ENCODE measurements around the gene CASR. TPM values are rescaled to one million over a fixed set of nuclear protein-coding genes. Genes with fewer than 3 reads are reported as not detected.

CASR gene
- total RNA-seq, 2 donors from 2014 or later: 1.2 TPM; not detected in 1

- DNase-seq (ENCODE audit: low spot score): no peak
- Histone ChIP-seq H3K27me3 (replicated peaks; ENCODE audit: insufficient read depth) (peaks cover 11% of the 10 kb centered on the region), H3K4me1 (replicated peaks) (no peaks in the 10 kb centered on the region), H3K4me3 (no peak overlapping the region), H3K27ac (no peak overlapping the region), H3K9me3 (no peaks in the 10 kb centered on the region), H3K36me3 (no peaks in the 10 kb centered on the region)
- intact Hi-C loops (cut with DNase I): no loop called here
- TF ChIP-seq POLR2AphosphoS5 (IDR thresholded peaks at IDR 0.05) (no peak), POLR2A (IDR thresholded peaks at IDR 0.05) (no peak), CTCF (IDR thresholded peaks at IDR 0.05) (no peak)
- 3% methylated on average over 63 of the region's 64 CpGs for WGBS
Measured at GRCh38 chr3:122183893-122184590, 574 bp downstream of the CASR start.

GRCh38 chr3:122184591-122184929 is 1.1 kb downstream of the CASR start:
- Histone ChIP-seq H3K27ac (no peak overlapping the region), H3K4me3 (no peak overlapping the region), H3K9me3 (no peaks in the 10 kb centered on the region), H3K27me3 (replicated peaks; ENCODE audit: insufficient read depth) (peaks cover 11% of the 10 kb centered on the region), H3K36me3 (no peaks in the 10 kb centered on the region), H3K4me1 (replicated peaks) (no peaks in the 10 kb centered on the region)
- DNase-seq (ENCODE audit: low spot score): no peak
- 22% methylated on average over 19 of the region's 19 CpGs for WGBS
- TF ChIP-seq POLR2AphosphoS5 (IDR thresholded peaks at IDR 0.05): no peak
- TF ChIP-seq POLR2A (IDR thresholded peaks at IDR 0.05): no peak
- no peak for TF ChIP-seq CTCF (IDR thresholded peaks at IDR 0.05)
- intact Hi-C loops (cut with DNase I): no loop called here

- H3K4me1 ChIP-seq (replicated peaks): no peaks in the 10 kb centered on the region
- peaks cover 11% of the 10 kb centered on the region for H3K27me3 ChIP-seq (replicated peaks; ENCODE audit: insufficient read depth)
- WGBS: 27% methylated on average over 2 of the region's 2 CpGs
- TF ChIP-seq POLR2A (IDR thresholded peaks at IDR 0.05) (no peak), POLR2AphosphoS5 (IDR thresholded peaks at IDR 0.05) (no peak), CTCF (IDR thresholded peaks at IDR 0.05) (no peak)
- DNase-seq (ENCODE audit: low spot score): no peak
- intact Hi-C loops (cut with DNase I): no loop called here
- H3K27ac ChIP-seq: no peak overlapping the region
- H3K4me3 ChIP-seq: no peak overlapping the region
- no peaks in the 10 kb centered on the region for H3K36me3 ChIP-seq
- H3K9me3 ChIP-seq: no peaks in the 10 kb centered on the region
Measured at GRCh38 chr3:122186372-122186771, 2.9 kb downstream of the CASR start.

- DNase-seq (ENCODE audit: low spot score): no peak
- H3K4me3 ChIP-seq: no peak overlapping the region
- H3K27ac ChIP-seq: no peak overlapping the region
- no peaks in the 10 kb centered on the region for H3K9me3 ChIP-seq
- intact Hi-C loops (cut with DNase I): no loop called here
- peaks cover 8% of the 10 kb centered on the region for H3K27me3 ChIP-seq (replicated peaks; ENCODE audit: insufficient read depth)
- WGBS: 51% methylated on average over 1 of the region's 1 CpG
- TF ChIP-seq POLR2AphosphoS5 (IDR thresholded peaks at IDR 0.05): no peak
- no peak for TF ChIP-seq POLR2A (IDR thresholded peaks at IDR 0.05)
- no peak for TF ChIP-seq CTCF (IDR thresholded peaks at IDR 0.05)
- H3K4me1 ChIP-seq (replicated peaks): no peaks in the 10 kb centered on the region
- no peaks in the 10 kb centered on the region for H3K36me3 ChIP-seq
Measured at GRCh38 chr3:122188737-122189136, 5.3 kb downstream of the CASR start.

- Histone ChIP-seq H3K4me3 (no peak overlapping the region), H3K9me3 (no peaks in the 10 kb centered on the region), H3K27ac (no peak overlapping the region), H3K4me1 (replicated peaks) (no peaks in the 10 kb centered on the region), H3K27me3 (replicated peaks; ENCODE audit: insufficient read depth) (peaks cover 2% of the 10 kb centered on the region), H3K36me3 (no peaks in the 10 kb centered on the region)
- TF ChIP-seq POLR2A (IDR thresholded peaks at IDR 0.05) (no peak), POLR2AphosphoS5 (IDR thresholded peaks at IDR 0.05) (no peak), CTCF (IDR thresholded peaks at IDR 0.05) (no peak)
- DNase-seq (ENCODE audit: low spot score): no peak
- intact Hi-C loops (cut with DNase I): no loop called here
Measured at GRCh38 chr3:122189357-122189756, 5.9 kb downstream of the CASR start.
